Stimulated activated CD4-positive, alpha-beta T cell treated with anti-CD3 and anti-CD28 coated beads, Interleukin-15, amount 100 ng/mL, for 48 hours (primary cell): Measurements from ENCODE around the gene CGAS.
A peak's percentile ranks its signal among the peaks of the same experiment; 100 is the strongest.
"Not testable (repeated sequence)": the region's sequence is repeated elsewhere in the genome, so short reads cannot be mapped to it uniquely, and the experiment has no call there.

Experiments
- DNase-seq, 2 donors: peaks; one replicate each; pipeline ENCODE4 v3.0.0-alpha.2; 2020; ENCODE audit warnings: low read depth in 2 of 2

CGAS gene

DNA sequence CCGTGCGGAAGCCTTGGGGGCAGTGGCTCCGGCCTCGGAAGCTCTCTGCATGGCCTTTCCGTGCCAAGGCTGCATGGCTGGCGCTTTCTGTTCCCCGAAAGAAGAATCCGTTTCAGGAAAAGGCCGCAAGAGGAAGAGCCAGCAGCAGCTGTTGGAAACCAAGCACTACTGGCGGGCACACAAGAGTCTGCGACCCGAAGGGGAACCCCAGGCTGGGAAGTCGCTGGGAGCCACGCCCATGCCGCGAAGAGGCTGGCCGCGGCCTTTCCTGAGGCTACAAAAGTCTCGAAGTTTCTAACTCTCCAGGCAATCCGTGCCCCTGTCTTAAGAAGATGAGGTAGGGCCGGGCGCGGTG lies at the start of gene CGAS:
Gene CGAS, minus strand, starts transcription at position 191 of the 355 bp plus-strand sequence. Its CDS starts 116 bp downstream, at position 75.
- peak; percentile 70 to 72 for DNase-seq

GRCh38 chr6:73497915-73498314 lies 45.8 kb upstream of the CGAS start:
- no peak for DNase-seq

DNA sequence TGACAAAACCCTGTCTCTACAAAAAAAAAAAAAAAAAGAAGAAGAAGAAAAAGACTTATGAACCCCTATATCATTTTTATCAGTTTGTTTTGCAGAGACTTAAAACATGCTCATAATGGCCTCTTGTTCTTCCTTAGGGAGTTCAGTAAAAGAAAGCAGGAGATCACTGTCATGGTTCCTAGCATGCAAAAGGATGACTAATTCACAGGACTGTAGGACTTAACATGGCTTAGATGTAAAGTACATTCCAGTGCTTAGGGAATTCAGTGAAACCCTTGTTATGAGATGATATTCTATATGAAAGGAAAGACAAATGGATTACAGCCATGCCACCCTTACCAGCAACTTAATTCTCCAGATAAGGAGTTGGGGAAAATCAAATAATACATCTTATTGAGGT lies 39.3 kb upstream of the CGAS start:
- DNase-seq, result no peak

DNA sequence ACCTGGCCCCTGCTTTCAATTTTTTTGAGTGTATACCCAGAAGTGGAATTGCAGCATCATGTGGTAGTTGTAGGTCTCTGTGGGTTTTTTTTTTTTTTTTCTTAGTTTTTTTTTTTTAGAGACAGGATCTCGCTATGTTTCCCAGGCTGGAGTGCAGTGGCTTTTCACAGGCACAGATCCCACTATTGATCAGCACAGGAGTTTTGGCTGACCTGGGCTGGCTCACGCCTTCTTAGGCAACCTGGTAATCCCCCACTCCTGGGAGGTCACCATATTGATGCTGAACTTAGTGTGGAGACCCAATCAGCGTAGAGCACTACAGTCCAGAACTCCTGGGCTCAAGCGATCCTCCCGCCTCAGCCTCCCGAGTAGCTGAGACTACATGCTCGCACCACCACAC lies 35.4 kb upstream of the CGAS start:
- no peak for DNase-seq

DNA sequence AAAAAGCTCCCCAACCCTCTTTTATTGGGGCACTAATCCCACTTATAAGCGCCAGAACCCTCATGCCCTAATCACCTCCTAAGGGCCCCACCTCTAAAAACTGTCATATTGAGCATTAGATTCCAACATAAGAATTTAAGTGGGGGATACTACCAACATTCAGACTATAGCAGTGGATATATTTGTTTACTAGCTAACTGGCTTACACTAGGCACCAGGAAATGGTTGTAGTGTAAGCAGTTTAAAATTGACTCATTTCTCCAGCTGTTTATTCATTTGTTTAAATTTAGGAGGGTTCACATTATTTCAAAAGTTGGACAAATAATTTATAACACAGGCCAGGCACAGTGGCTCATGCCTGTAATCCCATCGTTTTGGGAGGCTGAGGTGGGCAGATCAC lies 32.3 kb upstream of the CGAS start:
- no peak for DNase-seq

DNA sequence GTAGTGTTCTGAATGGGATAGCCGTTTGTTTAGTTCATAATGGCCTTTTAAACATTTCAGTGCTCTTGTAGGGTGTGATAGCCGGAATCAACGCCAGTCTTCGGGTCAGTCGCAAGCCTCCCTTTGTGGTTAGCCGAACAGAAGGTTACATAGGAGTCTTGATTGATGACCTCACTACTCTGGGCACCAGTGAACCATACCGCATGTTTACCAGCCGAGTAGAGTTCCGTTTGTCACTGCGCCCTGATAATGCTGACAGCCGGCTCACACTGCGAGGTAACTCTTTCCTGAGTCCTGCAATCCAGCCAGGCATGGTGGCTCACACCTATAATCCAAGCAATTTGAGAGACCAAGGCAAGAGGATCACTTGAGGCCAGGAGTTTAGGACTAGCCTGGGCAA lies 29.9 kb upstream of the CGAS start:
- no peak for DNase-seq

DNA sequence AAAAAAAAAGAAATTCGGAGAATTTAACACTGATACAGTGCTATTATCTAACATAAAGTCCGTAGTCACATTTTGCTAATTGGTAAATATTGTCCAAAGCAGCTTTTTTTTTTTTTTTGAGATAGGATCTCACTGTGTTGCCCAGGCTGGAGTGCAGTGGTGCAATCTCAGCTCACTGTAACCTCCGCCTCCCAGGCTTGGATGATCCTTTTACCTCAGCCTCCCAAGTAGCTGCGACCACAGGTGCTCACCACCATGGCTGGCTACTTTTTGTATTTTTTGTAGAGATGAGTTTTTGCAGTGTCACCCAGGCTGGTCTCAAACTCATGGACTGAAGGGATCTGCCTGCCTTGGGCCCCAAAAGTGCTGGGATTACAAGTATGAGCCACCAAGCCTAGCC lies 25.3 kb upstream of the CGAS start:
- DNase-seq, result no peak

GRCh38 chr6:73476723-73477122 lies 24.6 kb upstream of the CGAS start:
- DNase-seq, result no peak

GRCh38 chr6:73471686-73472290 lies 19.7 kb upstream of the CGAS start:
- DNase-seq, result no peak

DNA sequence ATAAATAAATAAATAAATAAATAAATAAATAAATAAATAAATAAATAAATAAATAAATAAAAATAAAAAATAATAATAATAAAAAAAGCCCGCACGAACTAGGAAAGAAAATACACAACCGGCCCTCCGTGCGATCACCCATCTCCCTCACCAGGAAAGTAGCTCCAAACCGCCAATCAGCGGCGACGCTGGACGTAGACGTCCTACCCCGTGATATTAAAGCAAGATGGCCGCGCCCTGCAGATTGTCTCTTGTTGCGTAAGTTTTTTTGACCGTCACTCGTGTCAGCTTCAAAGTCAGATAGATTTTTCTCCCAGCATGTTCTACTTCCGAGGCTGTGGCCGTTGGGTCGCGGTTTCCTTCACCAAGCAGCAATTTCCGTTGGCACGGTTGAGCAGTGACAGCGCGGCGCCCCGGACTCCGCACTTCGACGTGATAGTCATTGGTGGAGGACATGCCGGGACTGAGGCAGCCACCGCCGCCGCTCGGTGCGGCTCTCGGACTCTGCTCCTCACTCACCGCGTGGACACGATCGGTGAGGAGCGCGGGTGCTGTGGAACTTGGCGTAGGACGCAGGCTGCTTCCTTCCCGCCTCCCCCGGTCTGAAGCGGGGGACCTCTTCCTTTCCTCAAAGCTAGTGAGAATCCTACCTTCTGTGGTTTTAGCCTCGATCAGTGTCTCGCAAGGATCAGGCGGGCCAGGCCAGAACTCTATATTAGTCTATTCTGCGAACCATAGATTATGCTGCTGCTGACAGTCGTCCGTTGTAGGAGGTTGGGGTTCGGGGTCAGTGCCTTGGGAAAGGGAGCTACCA lies 9.6 kb upstream of the CGAS start, which contains the start of gene MTO1:
Gene MTO1, plus strand, starts transcription at position 201 of the 814 bp plus-strand sequence. Its CDS starts 118 bp downstream, at position 319.
- DNase-seq, result peak; percentile 76 to 78

- no peak for DNase-seq
Observed at GRCh38 chr6:73460056-73460455, 8.0 kb upstream of the CGAS start.

- not testable (repeated sequence) for DNase-seq
Observed at GRCh38 chr6:73459474-73459873, 7.4 kb upstream of the CGAS start.

- no peak for DNase-seq
Observed at GRCh38 chr6:73455865-73456629, 4.0 kb upstream of the CGAS start.

- peak in 1 of 2 donors; percentile 10 for DNase-seq
Observed at GRCh38 chr6:73451223-73452106, 632 bp downstream of the CGAS start.

- DNase-seq, result no peak
Observed at GRCh38 chr6:73443555-73443954, 8.5 kb downstream of the CGAS start.

GRCh38 chr6:73435236-73435635 lies 16.9 kb downstream of the CGAS start:
- DNase-seq, result no peak

GRCh38 chr6:73421534-73421933 lies 30.6 kb downstream of the CGAS start:
- DNase-seq, result no peak

- no peak for DNase-seq
Observed at GRCh38 chr6:73418081-73418741, 33.9 kb downstream of the CGAS start.

GRCh38 chr6:73413102-73413501 lies 39.0 kb downstream of the CGAS start:
- no peak for DNase-seq

DNA sequence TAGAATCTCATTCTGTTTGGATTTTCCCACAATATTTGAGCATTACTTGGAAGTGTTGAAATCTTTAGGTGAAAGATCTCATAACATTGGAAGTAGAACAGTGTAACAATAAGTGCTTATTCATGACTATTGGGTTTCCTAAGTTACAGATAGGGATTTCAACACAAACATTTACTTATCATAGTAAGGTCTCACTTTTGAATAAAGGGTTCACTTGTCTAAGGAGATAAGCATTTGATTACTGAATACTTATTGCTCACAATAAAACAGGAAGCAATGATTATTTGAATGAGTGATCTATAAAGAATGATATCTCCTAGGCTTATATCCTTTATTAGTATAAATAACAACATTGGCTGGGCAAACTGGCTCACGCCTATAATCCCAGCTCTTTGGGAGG lies 42.7 kb downstream of the CGAS start:
- no peak for DNase-seq

DNA sequence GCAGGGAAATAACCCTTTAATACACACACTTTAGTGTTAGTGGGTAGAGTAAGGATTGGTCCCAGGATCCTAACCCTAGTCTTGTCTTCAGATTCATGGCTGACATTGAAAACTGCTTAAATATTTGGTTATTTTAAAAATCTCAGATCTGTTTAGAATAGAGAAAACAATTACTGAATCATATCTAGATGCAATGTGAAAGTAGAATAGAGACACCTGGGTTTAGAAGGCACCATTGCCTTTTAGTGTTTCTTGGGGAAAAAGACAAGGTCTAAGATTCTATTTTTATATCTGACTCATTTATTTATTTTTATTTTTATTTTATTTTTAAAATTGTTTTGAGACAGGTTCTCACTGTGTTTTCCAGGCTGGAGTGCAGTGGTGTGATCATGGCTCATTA lies 51.4 kb downstream of the CGAS start:
- DNase-seq, result no peak
